WTC11 (cell line): ENCODE results near the gene C2orf92. TPM values are rescaled to one million over a fixed set of nuclear protein-coding genes. Genes with fewer than 3 reads are reported as not detected.

Experiments
- ATAC-seq: fragments of 200-7000 bp; cut with Tn5 transposase; 2 replicates; pipeline ENCODE4 v1.10.0; 2021; ENCODE audit warnings: mild to moderate bottlenecking, moderate library complexity
- CTCF ChIA-PET: fragments of 300-600 bp; sonication (Branson Sonifier 250); formaldehyde crosslinking; loops from one replicate; lab custom pipeline; 2021; ENCODE audit warnings: antibody characterized with exemption; lab: Charles Lee
- POLR2A ChIA-PET: fragments of 350-600 bp; sonication (Branson Sonifier 250); formaldehyde crosslinking; loops from one replicate; lab custom pipeline; 2021; ENCODE audit warnings: antibody characterized with exemption; lab: Charles Lee
- DNase-seq: peaks from one replicate; pipeline ENCODE4 v3.0.0; 2021; ENCODE audit warnings: low spot score
- H3K27ac Mint-ChIP-seq: 2 replicates; pipeline ENCODE4 v1.8.0; 2021; ENCODE audit warnings: mixed read lengths
- H3K27me3 Mint-ChIP-seq: 2 replicates; pipeline ENCODE4 v1.8.0; 2021; ENCODE audit warnings: low read depth, mild to moderate bottlenecking, moderate library complexity, mixed read lengths
- H3K36me3 Mint-ChIP-seq: 2 replicates; pipeline ENCODE4 v1.8.0; 2021; ENCODE audit warnings: mixed read lengths
- H3K4me1 Mint-ChIP-seq: 2 replicates; pipeline ENCODE4 v1.8.0; 2022; ENCODE audit warnings: mixed read lengths
- H3K4me3 Mint-ChIP-seq: 2 replicates; pipeline ENCODE4 v1.8.0; 2021; ENCODE audit warnings: mild to moderate bottlenecking, moderate library complexity, mixed read lengths
- H3K9me3 Mint-ChIP-seq: 2 replicates; pipeline ENCODE4 v1.8.0; 2021; ENCODE audit warnings: mixed read lengths
- ATF1 ChIP-seq: sonication (generic); formaldehyde crosslinking; IDR thresholded peaks from 2 replicates; pipeline ENCODE4 v1.8.1; 2023; ENCODE audit warnings: mild to moderate bottlenecking, moderate library complexity, missing genetic modification reagents
- CREM ChIP-seq: sonication (generic); formaldehyde crosslinking; IDR thresholded peaks from 2 replicates; pipeline ENCODE4 v1.8.1; 2022; ENCODE audit warnings: mild to moderate bottlenecking, missing genetic modification reagents, moderate library complexity
- GABPB1 ChIP-seq: sonication (generic); formaldehyde crosslinking; IDR thresholded peaks from 2 replicates; pipeline ENCODE4 v1.8.1; 2023; ENCODE audit warnings: mild to moderate bottlenecking, missing genetic modification reagents
- IRF2 ChIP-seq: sonication (generic); formaldehyde crosslinking; IDR thresholded peaks from 2 replicates; pipeline ENCODE4 v1.8.0; 2022; ENCODE audit warnings: low read depth, missing genetic modification reagents, borderline replicate concordance
- KAT7 ChIP-seq: sonication (generic); formaldehyde crosslinking; IDR thresholded peaks from 2 replicates; pipeline ENCODE4 v1.8.1; 2023; ENCODE audit warnings: missing genetic modification reagents, mild to moderate bottlenecking, borderline replicate concordance
- MYBL2 ChIP-seq: sonication (generic); formaldehyde crosslinking; IDR thresholded peaks from 2 replicates; pipeline ENCODE4 v1.8.1; 2023; ENCODE audit warnings: mild to moderate bottlenecking, moderate library complexity, missing genetic modification reagents
- NR3C1 ChIP-seq: sonication (generic); formaldehyde crosslinking; conservative IDR thresholded peaks from 2 replicates; pipeline ENCODE4 v1.8.1; 2023; ENCODE audit warnings: low read depth, mild to moderate bottlenecking, missing genetic modification reagents
- SP1 ChIP-seq: sonication (generic); formaldehyde crosslinking; conservative IDR thresholded peaks from 2 replicates; pipeline ENCODE4 v1.8.1; 2022; ENCODE audit warnings: missing genetic modification reagents
- TCF7 ChIP-seq: sonication (generic); formaldehyde crosslinking; IDR thresholded peaks from 2 replicates; pipeline ENCODE4 v1.8.0; 2022; ENCODE audit warnings: mild to moderate bottlenecking, low read depth, missing genetic modification reagents, moderate library complexity
- TEAD1 ChIP-seq: sonication (generic); formaldehyde crosslinking; IDR thresholded peaks from 2 replicates; pipeline ENCODE4 v1.8.0; 2022; ENCODE audit warnings: mild to moderate bottlenecking, missing genetic modification reagents
- TEAD4 ChIP-seq: sonication (generic); formaldehyde crosslinking; IDR thresholded peaks from 2 replicates; pipeline ENCODE4 v1.8.0; 2022; ENCODE audit warnings: mild to moderate bottlenecking, missing genetic modification reagents
- ZNF396 ChIP-seq: fragments of 250-450 bp; sonication (Bioruptor Pico); IDR thresholded peaks from 2 replicates; pipeline ENCODE4 v1.8.0; 2021; ENCODE audit warnings: mild to moderate bottlenecking, moderate library complexity, borderline replicate concordance
- total RNA-seq: library from RNA; stranded (reverse); gene quantifications from 3 replicates; pipeline ENCODE4 v1.2.3, GENCODE V29; 2021
- TF ChIP-seq, protein P1 (sequence below): fragments of 250-450 bp; sonication (Bioruptor Pico); IDR thresholded peaks from 2 replicates; pipeline ENCODE4 v1.9.0; 2021; ENCODE audit warnings: mild to moderate bottlenecking
- TF ChIP-seq, protein P2 (sequence below): fragments of 200-600 bp; IDR thresholded peaks from 2 replicates; pipeline ENCODE4 v1.8.0; 2022; ENCODE audit warnings: antibody characterized with exemption
- TF ChIP-seq, protein P3 (sequence below): sonication (generic); formaldehyde crosslinking; IDR thresholded peaks from 2 replicates; pipeline ENCODE4 v1.8.0; 2022; ENCODE audit warnings: mild to moderate bottlenecking, missing genetic modification reagents
- TF ChIP-seq, protein P4 (sequence below): sonication (generic); formaldehyde crosslinking; IDR thresholded peaks from 2 replicates; pipeline ENCODE4 v1.8.1; 2022; ENCODE audit warnings: mild to moderate bottlenecking, moderate library complexity, missing genetic modification reagents
- TF ChIP-seq, protein P5 (sequence below): sonication (generic); formaldehyde crosslinking; IDR thresholded peaks from 2 replicates; pipeline ENCODE4 v1.8.1; 2023; ENCODE audit warnings: mild to moderate bottlenecking, missing genetic modification reagents, borderline replicate concordance

C2orf92 gene
- total RNA-seq, 1 experiment from 2014 or later = 5.2 TPM

DNA sequence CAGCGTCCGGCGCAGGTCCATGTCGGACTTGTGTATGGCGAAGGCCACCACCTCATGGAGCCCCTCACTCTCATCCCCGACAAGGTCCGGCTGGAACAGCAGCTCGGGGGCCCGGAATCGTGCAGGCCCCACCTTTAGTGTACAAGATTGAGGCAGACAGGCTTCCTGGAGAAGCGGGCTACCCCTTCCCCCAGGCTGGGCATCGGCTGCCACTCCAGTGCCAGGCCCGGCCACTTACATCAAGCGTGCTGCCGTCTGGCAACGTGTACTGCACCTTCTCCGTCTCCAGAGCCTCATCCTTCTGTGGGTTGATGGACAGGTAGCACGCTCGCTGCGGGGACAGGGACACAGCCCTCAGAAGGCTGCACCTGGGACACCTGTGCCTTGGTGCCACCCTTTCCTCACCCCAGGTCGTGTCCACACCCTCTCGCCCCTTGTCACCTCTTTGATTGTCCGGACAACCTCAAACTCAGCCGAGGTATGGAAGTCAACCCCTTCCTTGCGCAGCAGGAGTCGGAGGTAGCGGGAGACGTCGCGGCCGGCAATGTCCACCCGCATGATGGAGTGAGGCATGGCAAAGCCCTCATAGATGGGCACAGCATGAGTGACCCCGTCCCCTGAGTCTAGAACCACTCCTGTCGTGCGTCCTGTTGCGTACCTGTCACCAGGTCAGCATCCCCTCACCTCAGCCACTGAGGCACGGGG, 11.4 kb upstream of the C2orf92 start:
- POLR2A ChIA-PET = no interaction called here
- no peak overlapping the region for H3K4me3 Mint-ChIP-seq
- no peak overlapping the region for H3K27ac Mint-ChIP-seq
- peaks cover 51% of the 10 kb centered on the region for H3K36me3 Mint-ChIP-seq
- no peak for ATAC-seq
- peaks cover 22% of the 10 kb centered on the region for H3K9me3 Mint-ChIP-seq
- TF ChIP-seq, protein P1, sequence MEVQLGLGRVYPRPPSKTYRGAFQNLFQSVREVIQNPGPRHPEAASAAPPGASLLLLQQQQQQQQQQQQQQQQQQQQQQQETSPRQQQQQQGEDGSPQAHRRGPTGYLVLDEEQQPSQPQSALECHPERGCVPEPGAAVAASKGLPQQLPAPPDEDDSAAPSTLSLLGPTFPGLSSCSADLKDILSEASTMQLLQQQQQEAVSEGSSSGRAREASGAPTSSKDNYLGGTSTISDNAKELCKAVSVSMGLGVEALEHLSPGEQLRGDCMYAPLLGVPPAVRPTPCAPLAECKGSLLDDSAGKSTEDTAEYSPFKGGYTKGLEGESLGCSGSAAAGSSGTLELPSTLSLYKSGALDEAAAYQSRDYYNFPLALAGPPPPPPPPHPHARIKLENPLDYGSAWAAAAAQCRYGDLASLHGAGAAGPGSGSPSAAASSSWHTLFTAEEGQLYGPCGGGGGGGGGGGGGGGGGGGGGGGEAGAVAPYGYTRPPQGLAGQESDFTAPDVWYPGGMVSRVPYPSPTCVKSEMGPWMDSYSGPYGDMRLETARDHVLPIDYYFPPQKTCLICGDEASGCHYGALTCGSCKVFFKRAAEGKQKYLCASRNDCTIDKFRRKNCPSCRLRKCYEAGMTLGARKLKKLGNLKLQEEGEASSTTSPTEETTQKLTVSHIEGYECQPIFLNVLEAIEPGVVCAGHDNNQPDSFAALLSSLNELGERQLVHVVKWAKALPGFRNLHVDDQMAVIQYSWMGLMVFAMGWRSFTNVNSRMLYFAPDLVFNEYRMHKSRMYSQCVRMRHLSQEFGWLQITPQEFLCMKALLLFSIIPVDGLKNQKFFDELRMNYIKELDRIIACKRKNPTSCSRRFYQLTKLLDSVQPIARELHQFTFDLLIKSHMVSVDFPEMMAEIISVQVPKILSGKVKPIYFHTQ (CRISPR knock-in tag) = no peak
- TF ChIP-seq MYBL2 (CRISPR knock-in tag) (no peak), ATF1 (CRISPR knock-in tag) (no peak), SP1 (CRISPR knock-in tag) (no peak), TEAD4 (CRISPR knock-in tag) (no peak), IRF2 (CRISPR knock-in tag) (no peak), ZNF396 (CRISPR knock-in tag) (no peak), GABPB1 (CRISPR knock-in tag) (no peak), TCF7 (no peak), TEAD1 (CRISPR knock-in tag) (no peak), CREM (no peak), NR3C1 (CRISPR knock-in tag) (no peak), KAT7 (CRISPR knock-in tag) (no peak)
- TF ChIP-seq, protein P2, sequence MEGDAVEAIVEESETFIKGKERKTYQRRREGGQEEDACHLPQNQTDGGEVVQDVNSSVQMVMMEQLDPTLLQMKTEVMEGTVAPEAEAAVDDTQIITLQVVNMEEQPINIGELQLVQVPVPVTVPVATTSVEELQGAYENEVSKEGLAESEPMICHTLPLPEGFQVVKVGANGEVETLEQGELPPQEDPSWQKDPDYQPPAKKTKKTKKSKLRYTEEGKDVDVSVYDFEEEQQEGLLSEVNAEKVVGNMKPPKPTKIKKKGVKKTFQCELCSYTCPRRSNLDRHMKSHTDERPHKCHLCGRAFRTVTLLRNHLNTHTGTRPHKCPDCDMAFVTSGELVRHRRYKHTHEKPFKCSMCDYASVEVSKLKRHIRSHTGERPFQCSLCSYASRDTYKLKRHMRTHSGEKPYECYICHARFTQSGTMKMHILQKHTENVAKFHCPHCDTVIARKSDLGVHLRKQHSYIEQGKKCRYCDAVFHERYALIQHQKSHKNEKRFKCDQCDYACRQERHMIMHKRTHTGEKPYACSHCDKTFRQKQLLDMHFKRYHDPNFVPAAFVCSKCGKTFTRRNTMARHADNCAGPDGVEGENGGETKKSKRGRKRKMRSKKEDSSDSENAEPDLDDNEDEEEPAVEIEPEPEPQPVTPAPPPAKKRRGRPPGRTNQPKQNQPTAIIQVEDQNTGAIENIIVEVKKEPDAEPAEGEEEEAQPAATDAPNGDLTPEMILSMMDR = no peak
- TF ChIP-seq, protein P3, sequence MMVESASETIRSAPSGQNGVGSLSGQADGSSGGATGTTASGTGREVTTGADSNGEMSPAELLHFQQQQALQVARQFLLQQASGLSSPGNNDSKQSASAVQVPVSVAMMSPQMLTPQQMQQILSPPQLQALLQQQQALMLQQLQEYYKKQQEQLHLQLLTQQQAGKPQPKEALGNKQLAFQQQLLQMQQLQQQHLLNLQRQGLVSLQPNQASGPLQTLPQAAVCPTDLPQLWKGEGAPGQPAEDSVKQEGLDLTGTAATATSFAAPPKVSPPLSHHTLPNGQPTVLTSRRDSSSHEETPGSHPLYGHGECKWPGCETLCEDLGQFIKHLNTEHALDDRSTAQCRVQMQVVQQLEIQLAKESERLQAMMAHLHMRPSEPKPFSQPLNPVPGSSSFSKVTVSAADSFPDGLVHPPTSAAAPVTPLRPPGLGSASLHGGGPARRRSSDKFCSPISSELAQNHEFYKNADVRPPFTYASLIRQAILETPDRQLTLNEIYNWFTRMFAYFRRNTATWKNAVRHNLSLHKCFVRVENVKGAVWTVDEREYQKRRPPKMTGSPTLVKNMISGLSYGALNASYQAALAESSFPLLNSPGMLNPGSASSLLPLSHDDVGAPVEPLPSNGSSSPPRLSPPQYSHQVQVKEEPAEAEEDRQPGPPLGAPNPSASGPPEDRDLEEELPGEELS = no peak
- TF ChIP-seq, protein P4, sequence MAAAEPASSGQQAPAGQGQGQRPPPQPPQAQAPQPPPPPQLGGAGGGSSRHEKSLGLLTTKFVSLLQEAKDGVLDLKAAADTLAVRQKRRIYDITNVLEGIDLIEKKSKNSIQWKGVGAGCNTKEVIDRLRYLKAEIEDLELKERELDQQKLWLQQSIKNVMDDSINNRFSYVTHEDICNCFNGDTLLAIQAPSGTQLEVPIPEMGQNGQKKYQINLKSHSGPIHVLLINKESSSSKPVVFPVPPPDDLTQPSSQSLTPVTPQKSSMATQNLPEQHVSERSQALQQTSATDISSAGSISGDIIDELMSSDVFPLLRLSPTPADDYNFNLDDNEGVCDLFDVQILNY = no peak
- TF ChIP-seq, protein P5, sequence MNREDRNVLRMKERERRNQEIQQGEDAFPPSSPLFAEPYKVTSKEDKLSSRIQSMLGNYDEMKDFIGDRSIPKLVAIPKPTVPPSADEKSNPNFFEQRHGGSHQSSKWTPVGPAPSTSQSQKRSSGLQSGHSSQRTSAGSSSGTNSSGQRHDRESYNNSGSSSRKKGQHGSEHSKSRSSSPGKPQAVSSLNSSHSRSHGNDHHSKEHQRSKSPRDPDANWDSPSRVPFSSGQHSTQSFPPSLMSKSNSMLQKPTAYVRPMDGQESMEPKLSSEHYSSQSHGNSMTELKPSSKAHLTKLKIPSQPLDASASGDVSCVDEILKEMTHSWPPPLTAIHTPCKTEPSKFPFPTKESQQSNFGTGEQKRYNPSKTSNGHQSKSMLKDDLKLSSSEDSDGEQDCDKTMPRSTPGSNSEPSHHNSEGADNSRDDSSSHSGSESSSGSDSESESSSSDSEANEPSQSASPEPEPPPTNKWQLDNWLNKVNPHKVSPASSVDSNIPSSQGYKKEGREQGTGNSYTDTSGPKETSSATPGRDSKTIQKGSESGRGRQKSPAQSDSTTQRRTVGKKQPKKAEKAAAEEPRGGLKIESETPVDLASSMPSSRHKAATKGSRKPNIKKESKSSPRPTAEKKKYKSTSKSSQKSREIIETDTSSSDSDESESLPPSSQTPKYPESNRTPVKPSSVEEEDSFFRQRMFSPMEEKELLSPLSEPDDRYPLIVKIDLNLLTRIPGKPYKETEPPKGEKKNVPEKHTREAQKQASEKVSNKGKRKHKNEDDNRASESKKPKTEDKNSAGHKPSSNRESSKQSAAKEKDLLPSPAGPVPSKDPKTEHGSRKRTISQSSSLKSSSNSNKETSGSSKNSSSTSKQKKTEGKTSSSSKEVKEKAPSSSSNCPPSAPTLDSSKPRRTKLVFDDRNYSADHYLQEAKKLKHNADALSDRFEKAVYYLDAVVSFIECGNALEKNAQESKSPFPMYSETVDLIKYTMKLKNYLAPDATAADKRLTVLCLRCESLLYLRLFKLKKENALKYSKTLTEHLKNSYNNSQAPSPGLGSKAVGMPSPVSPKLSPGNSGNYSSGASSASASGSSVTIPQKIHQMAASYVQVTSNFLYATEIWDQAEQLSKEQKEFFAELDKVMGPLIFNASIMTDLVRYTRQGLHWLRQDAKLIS (CRISPR knock-in tag) = no peak
- H3K27me3 Mint-ChIP-seq = no peaks in the 10 kb centered on the region
- peaks cover 18% of the 10 kb centered on the region for H3K4me1 Mint-ChIP-seq
- no peak for DNase-seq
- CTCF ChIA-PET = interaction anchor here (1.0 kb wide), 1 partner anchor 68 kb away, joined by 3 read pairs; no protein-coding TSS in a partner anchor
